GM21717 (cell line): ENCODE measurements around the gene TANK.
"Not testable (repeated sequence)": the region's sequence is repeated elsewhere in the genome, so short reads cannot be mapped to it uniquely, and the experiment has no call there.

Experiments used
- ATAC-seq: cut with Tn5 transposase; IDR thresholded peaks from one replicate; pipeline ENCODE4 v1.9.1; 2021; ENCODE audit warnings: mild to moderate bottlenecking, moderate library complexity; ENCODE audit not compliant: unreplicated experiment

The TANK gene

GRCh38 chr2:161132384-161132783 lies 27.8 kb upstream of the TANK start:
- not testable (repeated sequence) for ATAC-seq

- ATAC-seq = no peak
These were observed 26.9 kb upstream of the TANK start for GRCh38 chr2:161133366-161133765.

DNA sequence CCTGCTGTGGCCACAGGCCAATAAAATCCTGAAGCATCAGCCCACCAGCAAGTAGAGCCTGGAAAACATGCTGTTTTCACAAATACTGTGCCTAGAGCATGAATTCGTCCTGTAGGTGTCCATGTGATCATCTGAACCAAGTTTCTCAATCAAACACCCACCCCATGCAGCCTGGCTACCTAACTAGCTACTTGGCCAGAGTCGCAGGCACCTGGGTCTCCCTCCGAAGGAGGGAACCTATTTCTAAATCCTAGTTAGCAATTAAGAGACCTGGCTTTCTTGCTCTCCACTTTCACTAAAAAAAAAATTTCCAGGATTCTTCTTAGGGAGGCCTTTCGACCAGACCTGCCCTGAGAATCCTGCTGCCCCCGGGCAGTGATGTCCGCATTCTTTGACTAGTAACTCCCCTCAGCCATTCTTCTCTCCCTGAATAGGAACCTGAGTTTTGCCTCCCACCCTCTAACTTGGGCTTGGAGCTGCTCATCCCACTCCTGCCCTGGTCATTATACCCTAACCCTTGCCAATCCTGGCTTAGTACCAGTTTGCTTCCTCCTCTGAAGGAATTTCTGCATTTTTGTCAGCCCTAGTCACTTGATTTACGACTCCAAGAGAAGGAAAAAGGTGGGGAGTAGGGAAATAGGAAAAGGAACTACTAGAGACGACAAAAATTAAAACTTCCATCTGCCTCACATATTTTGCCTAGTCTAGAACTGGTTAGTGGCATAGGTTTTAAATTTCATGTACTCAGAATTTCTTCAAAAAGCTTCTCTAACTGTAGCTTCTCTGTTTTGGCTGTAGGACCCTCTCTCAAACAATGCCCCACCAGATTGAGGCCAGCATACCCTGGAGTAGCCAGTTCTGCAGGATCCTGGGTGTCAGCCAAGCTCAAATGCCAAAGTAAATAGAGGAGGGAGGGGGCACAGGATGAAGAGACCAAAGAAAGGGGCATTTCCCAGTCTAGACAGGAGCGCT lies 25.4 kb upstream of the TANK start:
- no peak for ATAC-seq

GRCh38 chr2:161135951-161136593 lies 24.2 kb upstream of the TANK start:
- ATAC-seq = no peak

- peak; percentile 83 for ATAC-seq
These were observed 23.4 kb upstream of the TANK start for GRCh38 chr2:161136696-161137324.

GRCh38 chr2:161138429-161138828 lies 21.8 kb upstream of the TANK start:
- ATAC-seq = no peak

GRCh38 chr2:161139098-161139987 lies 20.9 kb upstream of the TANK start:
- peak; percentile 25 for ATAC-seq

DNA sequence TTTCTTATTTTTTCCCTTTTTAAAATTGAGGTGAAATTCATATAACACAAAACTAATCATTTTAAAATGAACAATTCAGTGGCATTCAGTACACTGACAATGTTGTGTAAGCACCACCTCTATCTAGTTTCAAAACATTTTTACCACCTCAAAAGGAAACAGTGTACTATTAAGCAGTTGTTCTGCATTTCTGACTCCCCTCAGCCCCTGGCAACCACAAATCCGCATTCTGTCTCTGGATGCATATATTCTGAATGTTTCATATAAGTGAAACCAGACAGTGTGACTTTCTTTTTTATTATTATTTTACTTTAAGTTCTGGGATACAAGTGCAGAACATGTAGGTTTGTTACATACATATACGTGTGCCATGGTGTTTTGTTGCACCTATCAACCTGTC lies 19.2 kb upstream of the TANK start:
- peak; percentile 53 for ATAC-seq

DNA sequence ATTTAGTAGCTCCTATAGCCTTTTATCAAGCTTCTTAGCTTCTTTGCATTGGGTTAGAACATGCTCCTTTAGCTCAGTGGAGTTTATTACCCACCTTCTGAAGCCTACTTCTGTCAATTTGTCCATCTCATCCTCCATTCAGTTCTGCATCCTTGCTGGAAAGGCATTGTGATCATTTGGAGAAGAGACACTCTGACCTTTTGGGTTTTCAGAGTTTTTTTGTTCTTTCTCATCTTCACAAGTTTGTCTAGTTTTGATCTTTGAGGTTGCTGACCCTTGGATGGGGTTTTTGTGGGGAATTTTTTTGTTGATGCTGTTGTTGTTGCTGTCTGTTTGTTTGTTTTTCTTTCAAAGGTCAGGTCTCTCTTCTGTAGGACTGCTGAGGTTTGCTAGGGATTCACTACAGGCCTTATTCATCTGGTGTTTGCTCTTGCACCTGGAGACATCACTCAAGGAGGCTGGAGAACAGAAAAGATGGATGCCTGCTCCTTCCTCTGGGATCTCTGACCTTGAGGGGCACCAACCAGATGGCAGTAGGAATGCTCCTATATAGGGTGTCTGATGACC lies 13.9 kb upstream of the TANK start:
- ATAC-seq = no peak

DNA sequence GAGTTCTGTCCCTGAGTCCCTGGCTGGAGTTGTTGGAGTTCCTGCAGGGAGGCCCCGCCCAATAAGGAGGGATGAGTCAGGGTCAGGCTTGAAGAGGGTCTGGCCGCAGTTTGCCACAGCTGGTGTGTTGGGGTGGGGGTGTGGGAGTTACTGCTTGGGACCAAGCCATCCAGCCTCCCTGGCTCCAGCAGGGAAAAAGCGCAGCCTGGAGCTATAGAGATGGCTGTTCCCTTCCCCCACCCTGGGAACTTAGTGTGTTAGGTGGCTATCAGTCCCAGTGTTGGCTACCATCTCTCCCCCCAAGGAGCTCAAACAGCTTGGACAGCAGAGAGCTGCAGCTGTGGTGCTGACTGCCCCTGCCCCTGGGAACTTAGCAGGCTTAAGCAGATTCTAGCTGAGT lies 13.2 kb upstream of the TANK start:
- no peak for ATAC-seq

GRCh38 chr2:161147856-161148255 lies 12.4 kb upstream of the TANK start:
- ATAC-seq = peak; percentile 67

DNA sequence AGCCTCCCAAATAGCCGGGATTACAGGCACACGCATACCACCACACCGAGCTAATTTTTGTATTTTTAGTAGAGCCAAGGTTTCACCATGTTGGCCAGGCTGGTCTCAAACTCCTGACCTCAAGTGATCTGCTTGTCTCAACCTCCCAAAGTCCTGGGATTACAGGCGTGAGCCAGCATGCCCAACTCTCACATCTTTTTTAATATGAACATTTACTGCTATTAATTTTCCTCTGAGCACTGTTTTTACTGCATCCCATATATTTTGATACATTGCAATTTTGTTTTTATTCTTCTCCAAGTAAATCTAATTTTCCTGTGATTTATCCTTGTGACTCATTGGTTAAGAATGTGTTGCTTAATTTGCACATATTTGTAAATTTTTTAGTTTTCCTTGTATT lies 9.5 kb upstream of the TANK start:
- ATAC-seq = no peak

- ATAC-seq = no peak
These were observed 7.9 kb upstream of the TANK start for GRCh38 chr2:161152302-161152701.

- no peak for ATAC-seq
These were observed 1.3 kb upstream of the TANK start for GRCh38 chr2:161158882-161159281.

DNA sequence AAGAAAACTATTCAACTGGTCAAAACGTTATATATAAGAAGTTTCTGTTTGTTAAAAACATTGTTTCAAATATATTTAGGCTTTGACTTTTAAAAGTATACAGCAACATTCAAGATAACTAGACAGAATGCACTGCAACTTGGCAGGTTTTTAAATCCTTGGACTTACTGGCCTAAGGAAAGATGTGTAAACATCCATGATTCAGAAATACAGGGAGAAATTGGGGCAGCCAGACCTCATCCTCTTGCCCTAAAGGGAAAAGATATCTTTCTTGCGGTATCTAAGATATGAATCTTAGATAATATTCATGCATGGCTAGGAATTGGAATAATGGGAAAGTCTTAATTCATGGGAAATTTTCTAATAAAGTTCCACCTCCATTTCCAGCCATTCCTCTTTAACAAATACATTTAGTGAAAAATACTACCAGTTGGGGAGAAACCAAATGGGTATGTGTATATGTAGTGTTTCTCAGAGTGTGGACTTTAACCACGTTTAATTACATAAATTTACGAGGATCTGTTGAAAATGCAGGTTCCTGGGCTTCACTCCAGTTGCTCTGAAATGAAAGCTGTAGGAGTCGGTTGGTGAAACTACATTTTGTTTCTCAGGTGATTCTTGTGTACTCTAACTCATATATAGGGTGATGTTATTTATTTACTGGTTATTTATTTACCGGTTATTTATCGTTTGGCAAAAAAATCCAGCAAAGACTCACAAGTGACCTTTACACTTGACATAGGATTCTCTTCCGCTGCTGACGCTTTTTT lies 587 bp upstream of the TANK start:
- ATAC-seq = peak; percentile 2

- no peak for ATAC-seq
These were observed 962 bp downstream of the TANK start for GRCh38 chr2:161161074-161161706.

GRCh38 chr2:161163440-161163839 lies 3.2 kb downstream of the TANK start:
- no peak for ATAC-seq

- no peak for ATAC-seq
These were observed 3.9 kb downstream of the TANK start for GRCh38 chr2:161164161-161164560.

GRCh38 chr2:161165266-161165665 lies 5.0 kb downstream of the TANK start:
- no peak for ATAC-seq
